ENCODE measurements around the gene FAH. TPM values are rescaled to one million over a fixed set of nuclear protein-coding genes. Genes with fewer than 3 reads are reported as not detected.
"Not testable (repeated sequence)": the region's sequence is repeated elsewhere in the genome, so short reads cannot be mapped to it uniquely, and the experiment has no call there.

Gene FAH
- total RNA-seq, 1 donor from 2014 or later: 6.2 TPM

DNA sequence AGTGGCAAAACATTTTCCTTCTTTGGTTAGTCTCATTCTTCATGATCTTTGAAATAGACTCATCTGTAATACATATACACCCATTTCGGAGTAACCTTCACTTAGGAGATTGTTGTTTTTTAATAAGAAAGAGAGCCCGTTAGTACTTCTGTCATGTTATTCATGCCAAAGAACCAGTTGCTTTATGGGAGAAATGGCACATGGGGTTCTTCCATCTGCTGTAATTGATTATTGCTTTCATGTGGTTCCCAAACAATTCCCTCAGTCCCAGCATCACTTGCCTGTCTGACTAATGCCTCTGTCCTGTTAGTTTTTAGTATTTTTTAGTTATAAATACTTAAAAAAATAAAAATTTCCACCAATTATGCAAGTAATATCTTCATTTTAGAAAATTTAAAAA, 33.8 kb upstream of the FAH start:
- no peak for DNase-seq (ENCODE audit: low spot score)
- Mint-ChIP-seq H3K36me3 (ENCODE audit: low read depth, unreplicated experiment) (peaks cover 6% of the 10 kb centered on the region), H3K4me3 (ENCODE audit: unreplicated experiment) (no peak overlapping the region), H3K4me1 (ENCODE audit: unreplicated experiment) (no peaks in the 10 kb centered on the region), H3K9me3 (ENCODE audit: unreplicated experiment) (no peaks in the 10 kb centered on the region), H3K27me3 (ENCODE audit: unreplicated experiment) (no peaks in the 10 kb centered on the region), H3K27ac (ENCODE audit: unreplicated experiment) (no peak overlapping the region)
- TF ChIP-seq CTCF (IDR thresholded peaks at IDR 0.05; ENCODE audit: unreplicated experiment): no peak

- H3K36me3 Mint-ChIP-seq (ENCODE audit: low read depth, unreplicated experiment): peaks cover 6% of the 10 kb centered on the region
- no peaks in the 10 kb centered on the region for H3K4me1 Mint-ChIP-seq (ENCODE audit: unreplicated experiment)
- no peak for DNase-seq (ENCODE audit: low spot score)
- no peak overlapping the region for H3K4me3 Mint-ChIP-seq (ENCODE audit: unreplicated experiment)
- no peaks in the 10 kb centered on the region for H3K9me3 Mint-ChIP-seq (ENCODE audit: unreplicated experiment)
- no peaks in the 10 kb centered on the region for H3K27me3 Mint-ChIP-seq (ENCODE audit: unreplicated experiment)
- H3K27ac Mint-ChIP-seq (ENCODE audit: unreplicated experiment): no peak overlapping the region
- TF ChIP-seq CTCF (IDR thresholded peaks at IDR 0.05; ENCODE audit: unreplicated experiment): no peak
These were observed 32.2 kb upstream of the FAH start for GRCh38 chr15:80120636-80121035.

GRCh38 chr15:80121546-80121945, 31.3 kb upstream of the FAH start:
- H3K27me3 Mint-ChIP-seq (ENCODE audit: unreplicated experiment): no peaks in the 10 kb centered on the region
- DNase-seq (ENCODE audit: low spot score): no peak
- peaks cover 6% of the 10 kb centered on the region for H3K36me3 Mint-ChIP-seq (ENCODE audit: low read depth, unreplicated experiment)
- TF ChIP-seq CTCF (IDR thresholded peaks at IDR 0.05; ENCODE audit: unreplicated experiment): no peak
- H3K27ac Mint-ChIP-seq (ENCODE audit: unreplicated experiment): no peak overlapping the region
- H3K9me3 Mint-ChIP-seq (ENCODE audit: unreplicated experiment): no peaks in the 10 kb centered on the region
- H3K4me1 Mint-ChIP-seq (ENCODE audit: unreplicated experiment): no peaks in the 10 kb centered on the region
- no peak overlapping the region for H3K4me3 Mint-ChIP-seq (ENCODE audit: unreplicated experiment)

GRCh38 chr15:80123034-80123433, 29.8 kb upstream of the FAH start:
- no peak overlapping the region for H3K27ac Mint-ChIP-seq (ENCODE audit: unreplicated experiment)
- H3K4me3 Mint-ChIP-seq (ENCODE audit: unreplicated experiment): no peak overlapping the region
- H3K4me1 Mint-ChIP-seq (ENCODE audit: unreplicated experiment): no peaks in the 10 kb centered on the region
- no peak for TF ChIP-seq CTCF (IDR thresholded peaks at IDR 0.05; ENCODE audit: unreplicated experiment)
- H3K27me3 Mint-ChIP-seq (ENCODE audit: unreplicated experiment): no peaks in the 10 kb centered on the region
- DNase-seq (ENCODE audit: low spot score): no peak
- peaks cover 6% of the 10 kb centered on the region for H3K36me3 Mint-ChIP-seq (ENCODE audit: low read depth, unreplicated experiment)
- no peaks in the 10 kb centered on the region for H3K9me3 Mint-ChIP-seq (ENCODE audit: unreplicated experiment)

DNA sequence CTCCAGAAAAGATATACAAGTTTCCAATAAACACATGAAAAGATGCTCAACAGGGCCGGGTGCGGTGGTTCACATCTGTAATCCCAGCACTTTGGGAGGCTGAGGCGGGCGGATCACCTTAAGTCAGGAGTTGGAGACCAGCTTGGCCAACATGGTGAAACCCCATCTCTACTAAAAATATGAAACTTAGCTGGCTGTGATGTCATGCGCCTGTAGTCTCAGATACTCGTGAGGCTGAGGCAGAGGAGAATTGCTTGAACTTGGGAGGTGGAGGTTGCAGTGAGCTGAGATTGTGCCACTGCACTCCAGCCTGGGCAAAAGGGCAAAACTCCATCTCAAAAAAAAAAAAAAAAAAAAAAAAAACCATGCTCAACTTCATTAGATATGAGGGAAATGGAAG, 25.5 kb upstream of the FAH start:
- not testable (repeated sequence) for H3K4me3 Mint-ChIP-seq (ENCODE audit: unreplicated experiment); H3K36me3 Mint-ChIP-seq (ENCODE audit: low read depth, unreplicated experiment); DNase-seq (ENCODE audit: low spot score); H3K27me3 Mint-ChIP-seq (ENCODE audit: unreplicated experiment); H3K9me3 Mint-ChIP-seq (ENCODE audit: unreplicated experiment); H3K27ac Mint-ChIP-seq (ENCODE audit: unreplicated experiment); H3K4me1 Mint-ChIP-seq (ENCODE audit: unreplicated experiment)

DNA sequence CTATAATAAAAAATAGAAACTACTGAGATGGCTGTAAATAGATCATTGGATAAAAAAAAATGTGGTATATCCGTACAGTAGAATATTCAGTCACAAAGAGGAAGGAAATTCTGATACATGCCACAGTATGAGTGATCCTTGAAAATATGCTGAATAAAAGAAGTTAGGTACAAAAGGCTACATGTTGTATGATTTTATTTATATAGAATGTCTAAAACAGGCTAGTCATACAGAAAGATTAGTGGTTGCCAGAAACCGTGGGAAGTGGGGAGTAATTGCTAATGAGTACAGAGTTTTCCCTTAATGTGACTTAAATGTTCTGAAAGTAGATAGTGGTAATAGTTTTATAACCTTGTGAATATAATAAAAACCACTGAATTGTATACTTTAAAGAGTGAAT, 24.9 kb upstream of the FAH start:
- no peaks in the 10 kb centered on the region for H3K27me3 Mint-ChIP-seq (ENCODE audit: unreplicated experiment)
- no peak for TF ChIP-seq CTCF (IDR thresholded peaks at IDR 0.05; ENCODE audit: unreplicated experiment)
- H3K9me3 Mint-ChIP-seq (ENCODE audit: unreplicated experiment): no peaks in the 10 kb centered on the region
- H3K4me1 Mint-ChIP-seq (ENCODE audit: unreplicated experiment): no peaks in the 10 kb centered on the region
- peaks cover 6% of the 10 kb centered on the region for H3K36me3 Mint-ChIP-seq (ENCODE audit: low read depth, unreplicated experiment)
- DNase-seq (ENCODE audit: low spot score): no peak
- H3K27ac Mint-ChIP-seq (ENCODE audit: unreplicated experiment): no peak overlapping the region
- no peak overlapping the region for H3K4me3 Mint-ChIP-seq (ENCODE audit: unreplicated experiment)

Measured in endothelial cell (in vitro differentiated cells).